Effector memory CD8-positive, alpha-beta T cell (primary cell): ENCODE results near the gene OR1M1.
"Not testable (repeated sequence)": the region's sequence is repeated elsewhere in the genome, so short reads cannot be mapped to it uniquely, and the experiment has no call there.

Experiments
- ATAC-seq: fragments of 150-1000 bp; cut with Tn5 transposase; replicated peaks from 2 replicates; pipeline ENCODE4 v1.10.0; 2021; ENCODE audit warnings: mild to moderate bottlenecking, moderate library complexity
- DNase-seq, 3 experiments: peaks; one replicate each; pipeline ENCODE4 v3.0.0; 2021
- H3K27ac Mint-ChIP-seq, 2 donors: one replicate each; pipeline ENCODE4 v1.8.0; 2022; ENCODE audit warnings: mild to moderate bottlenecking in 2 of 2, mixed read lengths in 2 of 2, moderate library complexity in 2 of 2
- H3K27me3 Mint-ChIP-seq, 2 donors: one replicate each; pipeline ENCODE4 v1.8.0; 2022; ENCODE audit warnings: mixed read lengths in 2 of 2
- H3K36me3 Mint-ChIP-seq: one replicate; pipeline ENCODE4 v1.8.0; 2022; ENCODE audit warnings: mild to moderate bottlenecking, moderate library complexity, mixed read lengths; ENCODE audit not compliant: insufficient read depth
- H3K4me1 Mint-ChIP-seq, 2 donors: one replicate each; pipeline ENCODE4 v1.8.0; 2022; ENCODE audit warnings: low read depth in 2 of 2, mixed read lengths in 2 of 2
- H3K4me3 Mint-ChIP-seq, 2 donors: one replicate each; pipeline ENCODE4 v1.8.0; 2022; ENCODE audit warnings: mild to moderate bottlenecking in 2 of 2, mixed read lengths in 2 of 2, moderate library complexity in 2 of 2
- H3K9me3 Mint-ChIP-seq, 2 donors: one replicate each; pipeline ENCODE4 v1.8.0; 2022; ENCODE audit warnings: mixed read lengths in 2 of 2
- total RNA-seq, 9 experiments: gene quantifications; one replicate each; lab custom pipeline; 2026; lab: John Stamatoyannopoulos, UW

The OR1M1 gene
- total RNA-seq: 0 reads per million in 9 experiments

GRCh38 chr19:9086761-9087160 lies at the start of gene OR1M1:
OR1M1 (plus strand) TSS chr19:9087061; CDS start chr19:9093245, 6,184 bp downstream.
- H3K9me3 Mint-ChIP-seq: no peaks in the 10 kb centered on the region
- no peak within 1 kb of the TSS for H3K27ac Mint-ChIP-seq
- H3K4me3 Mint-ChIP-seq: no peak within 1 kb of the TSS
- no peak for DNase-seq
- H3K4me1 Mint-ChIP-seq: no peaks in the 10 kb centered on the region
- H3K27me3 Mint-ChIP-seq: peaks cover 28 to 56% of the 10 kb centered on the region in 2 donors
- ATAC-seq: no peak
- no peaks in the 10 kb centered on the region for H3K36me3 Mint-ChIP-seq

- Mint-ChIP-seq H3K27ac (no peak overlapping the region), H3K4me1 (no peaks in the 10 kb centered on the region), H3K27me3 (peaks cover 9 to 27% of the 10 kb centered on the region in 2 donors), H3K9me3 (no peaks in the 10 kb centered on the region), H3K36me3 (no peaks in the 10 kb centered on the region), H3K4me3 (no peak overlapping the region)
- no peak for ATAC-seq
- DNase-seq: no peak
Observed at GRCh38 chr19:9037400-9038062, 49.3 kb upstream of the OR1M1 start.

- H3K4me1 Mint-ChIP-seq: no peaks in the 10 kb centered on the region
- DNase-seq (no peak), ATAC-seq (no peak)
- H3K4me3 Mint-ChIP-seq: no peak overlapping the region
- H3K27me3 Mint-ChIP-seq: peaks cover 14 to 40% of the 10 kb centered on the region in 2 donors
- H3K36me3 Mint-ChIP-seq: no peaks in the 10 kb centered on the region
- H3K27ac Mint-ChIP-seq: no peak overlapping the region
- no peaks in the 10 kb centered on the region for H3K9me3 Mint-ChIP-seq
Observed at GRCh38 chr19:9039728-9040127, 47.1 kb upstream of the OR1M1 start.

GRCh38 chr19:9040131-9040530 lies 46.7 kb upstream of the OR1M1 start:
- Mint-ChIP-seq H3K27me3 (peaks cover 14 to 44% of the 10 kb centered on the region in 2 donors), H3K36me3 (no peaks in the 10 kb centered on the region), H3K9me3 (no peaks in the 10 kb centered on the region), H3K4me1 (no peaks in the 10 kb centered on the region), H3K4me3 (no peak overlapping the region), H3K27ac (no peak overlapping the region)
- ATAC-seq: no peak
- DNase-seq: no peak

GRCh38 chr19:9041023-9041422 lies 45.8 kb upstream of the OR1M1 start:
- H3K27me3 Mint-ChIP-seq: peaks cover 14 to 46% of the 10 kb centered on the region in 2 donors
- H3K9me3 Mint-ChIP-seq: no peaks in the 10 kb centered on the region
- ATAC-seq (no peak), DNase-seq (no peak)
- H3K4me3 Mint-ChIP-seq: no peak overlapping the region
- no peak overlapping the region for H3K27ac Mint-ChIP-seq
- H3K36me3 Mint-ChIP-seq: no peaks in the 10 kb centered on the region
- no peaks in the 10 kb centered on the region for H3K4me1 Mint-ChIP-seq

- ATAC-seq (no peak), DNase-seq (no peak)
- H3K27ac Mint-ChIP-seq: no peak overlapping the region
- no peaks in the 10 kb centered on the region for H3K36me3 Mint-ChIP-seq
- peaks cover 16 to 52% of the 10 kb centered on the region in 2 donors for H3K27me3 Mint-ChIP-seq
- no peaks in the 10 kb centered on the region for H3K4me1 Mint-ChIP-seq
- H3K9me3 Mint-ChIP-seq: no peaks in the 10 kb centered on the region
- H3K4me3 Mint-ChIP-seq: no peak overlapping the region
Observed at GRCh38 chr19:9043524-9043923, 43.3 kb upstream of the OR1M1 start.

- H3K9me3 Mint-ChIP-seq: no peaks in the 10 kb centered on the region
- peaks cover 16 to 52% of the 10 kb centered on the region in 2 donors for H3K27me3 Mint-ChIP-seq
- no peak overlapping the region for H3K4me3 Mint-ChIP-seq
- H3K27ac Mint-ChIP-seq: no peak overlapping the region
- H3K36me3 Mint-ChIP-seq: no peaks in the 10 kb centered on the region
- DNase-seq: no peak
- H3K4me1 Mint-ChIP-seq: no peaks in the 10 kb centered on the region
- ATAC-seq: no peak
Observed at GRCh38 chr19:9044449-9044848, 42.4 kb upstream of the OR1M1 start.

- Mint-ChIP-seq H3K27ac (no peak overlapping the region), H3K27me3 (peaks cover 21 to 51% of the 10 kb centered on the region in 2 donors), H3K9me3 (no peaks in the 10 kb centered on the region), H3K4me3 (no peak overlapping the region), H3K36me3 (no peaks in the 10 kb centered on the region), H3K4me1 (no peaks in the 10 kb centered on the region)
- ATAC-seq: no peak
- DNase-seq: no peak
Observed at GRCh38 chr19:9046694-9047093, 40.2 kb upstream of the OR1M1 start.

- DNase-seq (no peak), ATAC-seq (no peak)
- no peaks in the 10 kb centered on the region for H3K36me3 Mint-ChIP-seq
- peaks cover 11 to 21% of the 10 kb centered on the region in 2 donors for H3K27me3 Mint-ChIP-seq
- H3K27ac Mint-ChIP-seq: no peak overlapping the region
- no peaks in the 10 kb centered on the region for H3K4me1 Mint-ChIP-seq
- peaks cover 0 to 2% of the 10 kb centered on the region in 2 donors for H3K9me3 Mint-ChIP-seq
- H3K4me3 Mint-ChIP-seq: no peak overlapping the region
Observed at GRCh38 chr19:9052894-9053293, 34.0 kb upstream of the OR1M1 start.

GRCh38 chr19:9053674-9054073 lies 33.2 kb upstream of the OR1M1 start:
- H3K4me1 Mint-ChIP-seq, H3K27ac Mint-ChIP-seq, H3K4me3 Mint-ChIP-seq, H3K36me3 Mint-ChIP-seq, ATAC-seq, DNase-seq, H3K9me3 Mint-ChIP-seq: not testable (repeated sequence)
- H3K27me3 Mint-ChIP-seq: peaks cover 11 to 24% of the 10 kb centered on the region in 2 donors

- H3K4me3 Mint-ChIP-seq: no peak overlapping the region
- DNase-seq (no peak), ATAC-seq (no peak)
- no peaks in the 10 kb centered on the region for H3K36me3 Mint-ChIP-seq
- H3K27ac Mint-ChIP-seq: no peak overlapping the region
- H3K4me1 Mint-ChIP-seq: no peaks in the 10 kb centered on the region
- H3K9me3 Mint-ChIP-seq: peaks cover 0 to 3% of the 10 kb centered on the region in 2 donors
- H3K27me3 Mint-ChIP-seq: peaks cover 11 to 26% of the 10 kb centered on the region in 2 donors
Observed at GRCh38 chr19:9054207-9054606, 32.7 kb upstream of the OR1M1 start.

- H3K4me3 Mint-ChIP-seq: no peak overlapping the region
- DNase-seq (no peak), ATAC-seq (no peak)
- H3K9me3 Mint-ChIP-seq: peaks cover 0 to 3% of the 10 kb centered on the region in 2 donors
- H3K4me1 Mint-ChIP-seq: no peaks in the 10 kb centered on the region
- H3K36me3 Mint-ChIP-seq: no peaks in the 10 kb centered on the region
- H3K27ac Mint-ChIP-seq: no peak overlapping the region
- peaks cover 11 to 30% of the 10 kb centered on the region in 2 donors for H3K27me3 Mint-ChIP-seq
Observed at GRCh38 chr19:9054765-9055164, 32.1 kb upstream of the OR1M1 start.

GRCh38 chr19:9056131-9056530 lies 30.7 kb upstream of the OR1M1 start:
- H3K9me3 Mint-ChIP-seq, DNase-seq, H3K27ac Mint-ChIP-seq, H3K4me3 Mint-ChIP-seq, H3K4me1 Mint-ChIP-seq, ATAC-seq, H3K36me3 Mint-ChIP-seq: not testable (repeated sequence)
- H3K27me3 Mint-ChIP-seq: peaks cover 6 to 22% of the 10 kb centered on the region in 2 donors

- DNase-seq (no peak), ATAC-seq (no peak)
- peaks cover 0 to 3% of the 10 kb centered on the region in 2 donors for H3K9me3 Mint-ChIP-seq
- H3K4me3 Mint-ChIP-seq: no peak overlapping the region
- H3K27me3 Mint-ChIP-seq: peaks cover 6 to 22% of the 10 kb centered on the region in 2 donors
- H3K36me3 Mint-ChIP-seq: peaks cover 5% of the 10 kb centered on the region
- no peak overlapping the region for H3K27ac Mint-ChIP-seq
- no peaks in the 10 kb centered on the region for H3K4me1 Mint-ChIP-seq
Observed at GRCh38 chr19:9057505-9058258, 29.2 kb upstream of the OR1M1 start.
